Adrenal gland (tissue), 12 donors: ENCODE data around the gene DOCK4. TPM values are rescaled to one million over a fixed set of nuclear protein-coding genes. Genes with fewer than 3 reads are reported as not detected.

Experiments
- DNase-seq, 7 donors: peaks; one replicate each; pipeline ENCODE4 v3.0.0-alpha.2; 2019 to 2020
- H3K27ac ChIP-seq, 5 donors: fragments of 200-600 bp; sonication (generic) in 4 of 5; 1 replicate in 3 of 5; 2 replicates in 2 of 5; pipeline versions ENCODE4 v1.5.1 to v1.8.0; 2016 to 2020; ENCODE audit warnings: mild to moderate bottlenecking in 1 of 5
- H3K27me3 ChIP-seq: fragments of 200-600 bp; 2 replicates; pipeline ENCODE4 v1.8.0; 2021
- H3K36me3 ChIP-seq, 2 donors: fragments of 200-600 bp; replicated peaks in 1 of 2; 1 replicate in 1 of 2; 2 replicates in 1 of 2; pipeline versions ENCODE4 v1.5.1 to v1.8.0; 2018 to 2022
- H3K4me1 ChIP-seq, 2 donors: fragments of 200-600 bp; replicated peaks in 1 of 2; 1 replicate in 1 of 2; 2 replicates in 1 of 2; pipeline versions ENCODE4 v1.5.1 to v1.8.0; 2018 to 2021
- H3K4me3 ChIP-seq, 4 donors: fragments of 200-600 bp; sonication (generic) in 3 of 4; one replicate each; pipeline ENCODE4 v1.5.1; 2016 to 2018
- H3K9me3 ChIP-seq, 3 donors: fragments of 200-600 bp; sonication (generic) in 1 of 3; replicated peaks in 1 of 3; 1 replicate in 2 of 3; 2 replicates in 1 of 3; pipeline versions ENCODE4 v1.5.1 to v1.8.0; 2016 to 2021
- CTCF ChIP-seq, 6 experiments: fragments of 450-650 bp in 4 of 6; fragments of 200-600 bp in 2 of 6; sonication (generic) in 1 of 6; IDR thresholded peaks; 1 replicate in 5 of 6; 2 replicates in 1 of 6; pipeline versions ENCODE4 v1.5.1 to v1.8.0; 2016 to 2021; ENCODE audit warnings: antibody characterized with exemption in 6 of 6, mild to moderate bottlenecking in 2 of 6, moderate library complexity in 1 of 6
- POLR2A ChIP-seq, 2 donors: fragments of 450-650 bp; IDR thresholded peaks; one replicate each; pipeline ENCODE4 v1.6.1; 2017; ENCODE audit warnings: antibody characterized with exemption in 2 of 2, mild to moderate bottlenecking in 2 of 2, moderate library complexity in 1 of 2
- WGBS, 4 donors: extraction: QIAGEN DNeasy Blood & Tissue Kit in 2 of 4; methylation state at CpG; one replicate each; pipeline versions ENCODE4 v1.1.5 to v1.1.7; 2013 to 2017; 5-methylcytosine and 5-hydroxymethylcytosine counted together
- intact Hi-C, 2 donors: fragments of 100-400 bp; cut with DNase I; formaldehyde crosslinking; loops; one replicate each; pipeline versions ENCODE4 v1.14.1 to v1.15.0; 2022 to 2023
- polyA plus RNA-seq, 3 donors: library from polyadenylated mRNA; stranded (reverse); fragments of 200-250 nt in 2 of 3; fragments of 350-450 nt in 1 of 3; fragmentation: Illumina TruSeq in 1 of 3; extraction: RNeasy Lipid Tissue Mini Kit (QIAGEN cat#74804) in 1 of 3; gene quantifications; one replicate each; pipeline ENCODE4 v1.2.3, GENCODE V29; 2013 to 2014
- total RNA-seq, 9 donors: library from RNA; depleted of rRNA in 4 of 9; stranded (reverse); fragments of >200 nt in 4 of 9; fragments of 120-200 nt in 1 of 9; fragmentation: NEBNext Ultra II Directional in 1 of 9; extraction: Animal tissue kit (Norgen Biotek cat#: 25700) in 1 of 9; gene quantifications; one replicate each; pipeline versions ENCODE4 v1.1.0 to v1.2.4, GENCODE V29; 2013 to 2023
- donor health status: healthy with polysubstance abuse.
- donor health status: Bipolar disorder and iron deficiency.
- donor health status: DM: yes; HTN: yes; CAD: no.
- donor health status: DM: no; HTN: no; CAD: no.
- donor health status: DM: no; HTN: no; CAD: no.
- donor health status: DM: yes; HTN: yes; CAD: no.

Gene DOCK4
- total and polyA plus RNA-seq, 12 donors, result 6.2 to 37.6 (median 21.1) TPM

DNA sequence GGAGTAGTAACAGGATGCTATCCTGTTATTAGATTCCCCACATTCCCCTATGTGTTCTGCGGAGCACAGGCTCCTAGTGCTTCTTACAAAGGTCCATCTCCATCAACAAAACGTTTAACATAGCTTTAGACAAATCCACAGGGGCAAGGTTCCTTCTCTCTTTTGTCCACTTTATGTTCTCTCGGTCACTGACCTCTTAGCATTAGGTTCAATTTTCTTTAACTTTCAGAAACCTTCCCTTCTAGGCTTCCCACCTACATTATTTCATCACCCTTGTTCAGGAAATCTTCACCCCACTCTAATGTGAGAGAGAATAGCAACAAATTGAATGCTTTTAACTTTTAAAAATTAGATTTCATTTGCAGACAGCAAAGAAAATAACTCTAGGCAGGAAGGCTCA is 84.9 kb downstream of the DOCK4 start:
- TF ChIP-seq POLR2A (IDR thresholded peaks at IDR 0.05) (no peak), CTCF (IDR thresholded peaks at IDR 0.05) (no peak)
- no peak overlapping the region for H3K4me3 ChIP-seq
- peaks cover 0 to 4% of the 10 kb centered on the region in 2 donors for H3K4me1 ChIP-seq
- DNase-seq, result no peak
- H3K36me3 ChIP-seq, result no peaks in the 10 kb centered on the region
- no peak overlapping the region for H3K27ac ChIP-seq
- 77 to 89% (median 79%) methylated on average over 3 of the region's 3 CpGs for WGBS, 4 donors
- H3K9me3 ChIP-seq, result no peaks in the 10 kb centered on the region
- H3K27me3 ChIP-seq, result no peaks in the 10 kb centered on the region
- intact Hi-C loops, result no loop called here

DNA sequence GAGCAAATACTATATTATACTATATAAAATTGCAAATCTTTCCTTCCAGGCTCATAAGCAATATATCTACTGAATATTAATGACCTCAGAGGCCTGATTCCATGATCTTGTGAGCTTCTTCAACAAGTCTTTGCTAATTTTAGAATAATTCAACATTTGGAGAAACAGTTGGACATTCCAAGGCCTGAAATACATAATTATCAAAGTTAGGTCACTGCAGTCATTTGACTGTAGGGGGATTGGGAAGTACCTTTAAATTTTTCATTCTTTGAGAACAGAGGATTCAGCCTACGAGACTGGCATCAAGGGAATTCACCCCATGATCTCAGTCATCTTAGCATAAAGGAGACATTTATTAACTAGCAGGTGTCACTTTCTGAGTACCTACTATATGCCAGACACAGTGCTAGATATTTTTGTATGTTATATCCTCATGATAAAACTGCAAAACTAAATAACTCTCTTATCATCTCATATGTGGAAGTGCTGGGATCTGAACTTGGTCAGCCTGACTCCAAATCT is 85.4 kb downstream of the DOCK4 start:
- Histone ChIP-seq H3K4me1 (peaks cover 0 to 4% of the 10 kb centered on the region in 2 donors), H3K36me3 (no peaks in the 10 kb centered on the region), H3K4me3 (no peak overlapping the region), H3K27me3 (no peaks in the 10 kb centered on the region), H3K27ac (no peak overlapping the region), H3K9me3 (no peaks in the 10 kb centered on the region)
- intact Hi-C loops, result no loop called here
- no peak for DNase-seq
- WGBS, 4 donors, result 87 to 100% (median 90%) methylated on average over 1 of the region's 1 CpG
- TF ChIP-seq POLR2A (IDR thresholded peaks at IDR 0.05) (no peak), CTCF (IDR thresholded peaks at IDR 0.05) (no peak)

DNA sequence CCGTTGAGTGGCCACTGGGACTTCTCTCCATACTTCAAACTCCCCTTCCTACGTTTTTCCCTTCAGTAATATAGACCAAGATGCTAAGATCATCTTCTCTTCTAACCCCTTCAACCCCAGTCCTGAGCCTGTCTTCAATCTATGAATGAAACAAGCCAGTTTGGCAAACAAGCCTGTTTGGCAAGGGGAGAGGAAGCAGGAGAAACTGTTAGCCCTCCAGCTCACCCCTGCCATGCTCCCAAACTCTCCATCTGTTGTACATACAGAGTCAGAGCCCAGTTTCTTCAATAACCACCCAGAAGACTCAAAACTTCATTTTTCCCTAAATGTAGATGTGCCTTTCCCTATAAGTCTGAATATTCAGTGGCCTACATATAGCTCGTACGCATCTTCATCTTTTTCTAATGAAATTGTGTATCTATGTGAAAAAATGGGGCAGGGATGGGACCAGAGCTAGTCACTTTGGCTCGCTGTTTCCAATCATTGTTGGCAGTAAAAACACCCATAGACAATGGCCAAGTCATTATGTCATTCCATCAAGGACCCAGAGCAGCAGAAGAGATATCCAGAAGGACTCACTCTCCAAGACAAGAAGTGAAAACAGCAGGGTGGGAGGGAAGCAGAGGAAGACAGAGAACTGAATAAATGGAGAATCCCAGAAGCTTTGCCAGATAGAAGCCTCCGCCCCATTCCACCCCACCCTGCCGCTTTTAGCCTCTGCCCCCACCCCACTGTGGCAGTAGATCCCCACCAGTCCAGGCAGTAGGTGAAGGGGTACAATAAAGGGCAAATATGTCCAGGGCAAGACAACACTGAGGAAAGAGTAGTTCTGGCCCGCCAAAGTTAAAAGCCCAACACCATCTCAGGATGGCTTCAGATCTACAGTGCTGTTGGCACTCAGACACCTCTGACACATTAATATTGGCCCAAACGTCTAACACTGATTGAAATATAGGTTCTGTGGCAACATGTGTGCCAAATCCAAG is 87.3 kb downstream of the DOCK4 start:
- DNase-seq, result no peak
- no peak overlapping the region for H3K27ac ChIP-seq
- H3K27me3 ChIP-seq, result no peaks in the 10 kb centered on the region
- TF ChIP-seq CTCF (IDR thresholded peaks at IDR 0.05), result no peak
- no peak overlapping the region for H3K4me3 ChIP-seq
- 80 to 89% (median 83%) methylated on average over 9 of the region's 9 CpGs for WGBS, 4 donors
- intact Hi-C loops, result no loop called here
- no peaks in the 10 kb centered on the region for H3K9me3 ChIP-seq
- H3K4me1 ChIP-seq, result peaks cover 0 to 10% of the 10 kb centered on the region in 2 donors
- no peaks in the 10 kb centered on the region for H3K36me3 ChIP-seq

- TF ChIP-seq CTCF (IDR thresholded peaks at IDR 0.05) (no peak), POLR2A (IDR thresholded peaks at IDR 0.05) (no peak)
- 96 to 100% (median 97%) methylated on average over 1 of the region's 1 CpG for WGBS, 4 donors
- Histone ChIP-seq H3K4me3 (no peak overlapping the region), H3K27ac (no peak overlapping the region), H3K9me3 (no peaks in the 10 kb centered on the region), H3K4me1 (peaks cover 13 to 25% of the 10 kb centered on the region in 2 donors), H3K36me3 (no peaks in the 10 kb centered on the region), H3K27me3 (no peaks in the 10 kb centered on the region)
- intact Hi-C loops, result no loop called here
- DNase-seq, result no peak
These were observed 89.3 kb downstream of the DOCK4 start for GRCh38 chr7:112116894-112117293.
